OCI-LY3 (cell line): ENCODE measurements around the gene F2RL3.

Experiments
- CTCF ChIP-seq: fragments of 200-600, 300-600 bp; sonication (generic); IDR thresholded peaks from 2 replicates; pipeline ENCODE4 v1.5.1; 2014; ENCODE audit warnings: antibody characterized with exemption, low read length, low read depth
- EZH2phosphoT487 ChIP-seq: fragments of 200-600 bp; shearing (Covaris generic); IDR thresholded peaks from 2 replicates; pipeline ENCODE4 v1.6.1; 2018; ENCODE audit warnings: antibody characterized with exemption, mixed run types, low read depth

GRCh38 chr19:16934489-16934888 is 45.7 kb downstream of the F2RL3 start:
- TF ChIP-seq CTCF (no peak), EZH2phosphoT487 (no peak)
